H9 (cell line): ENCODE data around the gene ARHGAP4. TPM values are rescaled to one million over a fixed set of nuclear protein-coding genes. Genes with fewer than 3 reads are reported as not detected.

Experiments
- DNase-seq: peaks from one replicate; pipeline ENCODE4 v3.0.0-alpha.2; 2017
- H2AFZ ChIP-seq: one replicate; pipeline ENCODE4 v1.6.1; 2013; ENCODE audit warnings: mild to moderate bottlenecking, low read length, control low read depth, moderate library complexity
- H2AK5ac ChIP-seq: 2 replicates; pipeline ENCODE4 v1.6.1; 2013; ENCODE audit warnings: low read length, control low read depth, mixed read lengths; ENCODE audit not compliant: insufficient read length
- H2BK120ac ChIP-seq: one replicate; pipeline ENCODE4 v1.6.1; 2013; ENCODE audit warnings: low read depth, mild to moderate bottlenecking, low read length, control low read depth, inconsistent platforms; ENCODE audit not compliant: poor library complexity, severe bottlenecking
- H2BK12ac ChIP-seq: 2 replicates; pipeline ENCODE4 v1.6.1; 2013; ENCODE audit warnings: low read length, control low read depth, mixed read lengths, low read depth; ENCODE audit not compliant: insufficient read length
- H2BK15ac ChIP-seq: 2 replicates; pipeline ENCODE4 v1.6.1; 2013; ENCODE audit warnings: low read depth, low read length, control low read depth
- H2BK20ac ChIP-seq: one replicate; pipeline ENCODE4 v1.6.1; 2013; ENCODE audit warnings: low read depth, mild to moderate bottlenecking, low read length, control low read depth, inconsistent platforms; ENCODE audit not compliant: poor library complexity, severe bottlenecking
- H2BK5ac ChIP-seq: 2 replicates; pipeline ENCODE4 v1.6.1; 2013; ENCODE audit warnings: low read length, control low read depth, mixed read lengths; ENCODE audit not compliant: insufficient read length
- H3K14ac ChIP-seq: 2 replicates; pipeline ENCODE4 v1.6.1; 2013; ENCODE audit warnings: low read length, control low read depth; ENCODE audit not compliant: insufficient read depth
- H3K18ac ChIP-seq: 2 replicates; pipeline ENCODE4 v1.6.1; 2013; ENCODE audit warnings: low read depth, mild to moderate bottlenecking, mixed read lengths, low read length, control low read depth; ENCODE audit not compliant: insufficient read length
- H3K23ac ChIP-seq: 2 replicates; pipeline ENCODE4 v1.6.1; 2013; ENCODE audit warnings: low read length, control low read depth, mixed read lengths, low read depth; ENCODE audit not compliant: insufficient read length
- H3K23me2 ChIP-seq: 2 replicates; pipeline ENCODE4 v1.6.1; 2013; ENCODE audit warnings: low read depth, mild to moderate bottlenecking, mixed read lengths, low read length, control low read depth; ENCODE audit not compliant: insufficient read length, poor library complexity, severe bottlenecking
- H3K27ac ChIP-seq: 2 replicates; pipeline ENCODE4 v1.5.1; 2013; ENCODE audit warnings: low read length, control low read depth, mixed read lengths, low read depth; ENCODE audit not compliant: insufficient read length
- H3K27me3 ChIP-seq: 2 replicates; pipeline ENCODE4 v1.6.1; 2013; ENCODE audit warnings: low read length, control low read depth, inconsistent platforms; ENCODE audit not compliant: insufficient read depth
- H3K4ac ChIP-seq: 2 replicates; pipeline ENCODE4 v1.6.1; 2013; ENCODE audit warnings: low read depth, mild to moderate bottlenecking, control low read depth, inconsistent platforms, low read length, moderate library complexity
- H3K4me1 ChIP-seq: 2 replicates; pipeline ENCODE4 v1.6.1; 2013; ENCODE audit warnings: low read length, control low read depth, inconsistent platforms; ENCODE audit not compliant: insufficient read depth
- H3K4me2 ChIP-seq: 2 replicates; pipeline ENCODE4 v1.6.1; 2013; ENCODE audit warnings: low read length, control low read depth, mixed read lengths; ENCODE audit not compliant: insufficient read length, insufficient read depth
- H3K56ac ChIP-seq: 2 replicates; pipeline ENCODE4 v1.6.1; 2013; ENCODE audit warnings: low read depth, mild to moderate bottlenecking, mixed read lengths, low read length, control low read depth; ENCODE audit not compliant: insufficient read length
- H3K79me1 ChIP-seq: 2 replicates; pipeline ENCODE4 v1.6.1; 2013; ENCODE audit warnings: low read depth, mild to moderate bottlenecking, moderate library complexity, low read length, control low read depth, inconsistent platforms; ENCODE audit not compliant: insufficient read depth, poor library complexity, severe bottlenecking
- H3K79me2 ChIP-seq: 2 replicates; pipeline ENCODE4 v1.6.1; 2013; ENCODE audit warnings: low read length, control low read depth, inconsistent platforms; ENCODE audit not compliant: insufficient read depth
- H3K9ac ChIP-seq: 2 replicates; pipeline ENCODE4 v1.6.1; 2013; ENCODE audit warnings: low read length, control low read depth, mixed read lengths; ENCODE audit not compliant: insufficient read length; ENCODE audit errors: extremely low read depth
- H3K9me3 ChIP-seq: one replicate; pipeline ENCODE4 v1.6.1; 2013; ENCODE audit warnings: low read depth, low read length, inconsistent platforms; ENCODE audit not compliant: control insufficient read depth
- H3T11ph ChIP-seq: one replicate; pipeline ENCODE4 v1.6.1; 2013; ENCODE audit warnings: mild to moderate bottlenecking, low read length, control low read depth, inconsistent platforms
- H4K20me1 ChIP-seq: one replicate; pipeline ENCODE4 v1.6.1; 2013; ENCODE audit not compliant: control insufficient read depth, insufficient read length, insufficient read depth
- H4K5ac ChIP-seq: 2 replicates; pipeline ENCODE4 v1.6.1; 2013; ENCODE audit warnings: low read depth, mild to moderate bottlenecking, mixed read lengths, low read length, control low read depth; ENCODE audit not compliant: insufficient read length
- H4K8ac ChIP-seq: replicated peaks from 2 replicates; pipeline ENCODE4 v1.6.1; 2013; ENCODE audit warnings: low read length, control low read depth, mixed read lengths, low read depth; ENCODE audit not compliant: insufficient read length
- H4K91ac ChIP-seq: 2 replicates; pipeline ENCODE4 v1.6.1; 2013; ENCODE audit warnings: low read depth, mild to moderate bottlenecking, moderate library complexity, mixed read lengths, low read length, control low read depth; ENCODE audit not compliant: insufficient read length
- H3K27ac Mint-ChIP-seq, 3 experiments: 2 replicates in 2 of 3; 3 replicates in 1 of 3; pipeline ENCODE4 v1.8.0; 2020 to 2021; ENCODE audit warnings: mixed read lengths in 3 of 3, mild to moderate bottlenecking in 1 of 3, moderate library complexity in 1 of 3
- H3K27me3 Mint-ChIP-seq: 2 replicates; pipeline ENCODE4 v1.8.0; 2021; ENCODE audit warnings: low read depth, mild to moderate bottlenecking, moderate library complexity, mixed read lengths
- H3K36me3 Mint-ChIP-seq, 3 experiments: 2 replicates in 2 of 3; 3 replicates in 1 of 3; pipeline ENCODE4 v1.8.0; 2020 to 2021; ENCODE audit warnings: low read depth in 3 of 3, mixed read lengths in 3 of 3; ENCODE audit not compliant: insufficient read depth in 1 of 3
- H3K4me1 Mint-ChIP-seq, 2 experiments: 2 replicates each; pipeline ENCODE4 v1.8.0; 2020; ENCODE audit warnings: mixed read lengths in 2 of 2
- H3K4me3 Mint-ChIP-seq, 2 experiments: 2 replicates in 1 of 2; 3 replicates in 1 of 2; pipeline ENCODE4 v1.8.0; 2020 to 2021; ENCODE audit warnings: mild to moderate bottlenecking in 2 of 2, mixed read lengths in 2 of 2, moderate library complexity in 1 of 2
- H3K9me3 Mint-ChIP-seq, 2 experiments: 2 replicates in 1 of 2; 3 replicates in 1 of 2; pipeline ENCODE4 v1.8.0; 2020; ENCODE audit warnings: mild to moderate bottlenecking in 2 of 2, mixed read lengths in 2 of 2, moderate library complexity in 1 of 2
- CTCF ChIP-seq: fragments of 200-600 bp; sonication (generic); conservative IDR thresholded peaks from 3 replicates; pipeline ENCODE4 v1.8.0; 2021; ENCODE audit warnings: antibody characterized with exemption, mild to moderate bottlenecking
- WGBS: extraction: QIAGEN DNeasy Blood & Tissue Kit; methylation state at CpG from one replicate; pipeline ENCODE4 v1.1.7; 2013; ENCODE audit warnings: missing lambda C conversion rate, low lambda C conversion rate, mixed read lengths; ENCODE audit not compliant: insufficient read length; ENCODE audit errors: extremely low coverage; 5-methylcytosine and 5-hydroxymethylcytosine counted together
- total RNA-seq: library from RNA; stranded (reverse); gene quantifications from 2 replicates; pipeline ENCODE4 v1.2.1, GENCODE V29; 2021

Gene ARHGAP4
- total RNA-seq, 1 experiment from 2014 or later: 37.8 TPM

GRCh38 chrX:153945956-153946943, 20.2 kb upstream of the ARHGAP4 start:
- Mint-ChIP-seq H3K27me3 (no peaks in the 10 kb centered on the region), H3K36me3 (peaks cover 23 to 41% (median 34%) of the 10 kb centered on the region in 3 experiments), H3K4me3 (no peak overlapping the region), H3K4me1 (peaks cover 5 to 30% of the 10 kb centered on the region in 2 experiments), H3K9me3 (peaks cover 4 to 12% of the 10 kb centered on the region in 2 experiments; a peak in 4 of 5 replicates), H3K27ac (no peak overlapping the region)
- no peak for DNase-seq
- H3K23me2 ChIP-seq: no peaks in the 10 kb centered on the region
- TF ChIP-seq CTCF: no peak
- H3K56ac ChIP-seq: no peak overlapping the region
- no peak overlapping the region for H4K5ac ChIP-seq
- no peak overlapping the region for H2BK20ac ChIP-seq
- WGBS: no CpG with 5 or more reads among the region's 24 CpGs
- no peak overlapping the region for H2BK12ac ChIP-seq
- no peak overlapping the region for H4K91ac ChIP-seq
- no peak overlapping the region for H3K18ac ChIP-seq
- H3K79me1 ChIP-seq: no peaks in the 10 kb centered on the region
- H2BK15ac ChIP-seq: no peak overlapping the region
- no peak overlapping the region for H3T11ph ChIP-seq
- H3K4me2 ChIP-seq: no peak overlapping the region
- no peaks in the 10 kb centered on the region for H4K20me1 ChIP-seq
- no peaks in the 10 kb centered on the region for H3K27me3 ChIP-seq
- H2BK120ac ChIP-seq: no peak overlapping the region
- no peak overlapping the region for H3K4ac ChIP-seq
- no peak overlapping the region for H4K8ac ChIP-seq
- no peaks in the 10 kb centered on the region for H3K4me1 ChIP-seq
- no peaks in the 10 kb centered on the region for H3K79me2 ChIP-seq
- H3K14ac ChIP-seq: no peak overlapping the region
- H3K9ac ChIP-seq: no peak overlapping the region
- no peak overlapping the region for H2BK5ac ChIP-seq
- H3K27ac ChIP-seq: no peak overlapping the region
- no peak overlapping the region for H3K23ac ChIP-seq
- H2AFZ ChIP-seq: no peak overlapping the region
- no peak overlapping the region for H2AK5ac ChIP-seq
- no peaks in the 10 kb centered on the region for H3K9me3 ChIP-seq
